GM21619 (cell line): ENCODE measurements around the gene SELENOT.

Experiments
- ATAC-seq: cut with Tn5 transposase; IDR thresholded peaks from one replicate; pipeline ENCODE4 v1.9.1; 2021; ENCODE audit not compliant: unreplicated experiment

Gene SELENOT

DNA sequence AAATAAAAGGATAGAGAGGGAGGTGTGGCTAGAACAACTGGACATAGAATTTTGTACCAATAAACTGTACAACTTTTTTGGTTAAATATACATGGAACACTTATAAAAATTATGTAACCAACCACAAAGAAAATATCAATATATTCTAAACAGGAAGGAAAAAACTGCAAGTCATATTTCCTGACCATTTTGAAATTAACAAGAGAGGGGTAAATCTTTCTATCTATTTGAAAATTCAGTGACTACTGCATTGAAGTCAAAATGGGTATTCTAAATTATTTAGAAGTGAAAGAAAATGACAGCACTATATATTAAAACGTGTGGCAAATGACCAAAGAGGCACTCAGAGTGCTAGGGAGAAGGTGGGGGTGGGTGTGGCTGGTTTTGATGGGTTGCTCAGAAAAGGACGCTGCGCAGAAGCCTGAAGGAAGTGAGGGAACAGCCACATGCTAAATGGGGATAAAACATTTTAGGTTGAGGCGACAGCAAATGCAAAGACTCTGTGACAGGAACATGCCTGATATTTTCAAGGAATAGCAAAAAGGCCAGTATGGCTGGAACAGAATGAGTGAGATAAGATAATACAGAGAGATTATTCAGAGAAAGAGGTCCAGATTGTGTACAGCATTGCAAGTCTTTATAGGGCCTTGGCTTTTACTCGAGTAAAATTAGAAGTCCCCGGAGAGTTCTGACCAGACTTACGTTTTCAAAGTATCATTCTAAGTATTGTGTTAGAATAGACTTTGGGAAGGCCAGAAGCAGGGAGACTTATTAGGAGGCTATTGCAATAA is 59.5 kb downstream of the SELENOT start:
- ATAC-seq: no peak

DNA sequence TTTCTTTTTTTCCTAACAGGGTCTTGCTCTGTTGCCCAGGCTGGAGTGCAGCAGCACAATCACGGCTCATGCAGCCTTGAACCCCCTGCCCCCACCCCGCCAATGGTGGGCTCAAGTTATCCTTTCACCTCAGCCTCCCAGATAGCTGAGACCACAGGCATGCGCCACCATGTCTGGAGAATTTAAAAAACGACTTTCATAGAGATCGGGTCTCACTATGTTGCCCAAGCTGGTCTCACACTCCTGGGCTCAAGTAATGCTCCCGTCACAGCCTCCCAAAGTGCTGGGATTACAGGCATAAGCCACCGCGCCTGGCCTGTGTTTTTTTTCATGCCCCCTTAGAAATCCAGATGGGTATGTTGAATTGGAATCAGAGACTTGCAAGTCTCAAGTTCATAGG is 60.3 kb downstream of the SELENOT start:
- no peak for ATAC-seq

DNA sequence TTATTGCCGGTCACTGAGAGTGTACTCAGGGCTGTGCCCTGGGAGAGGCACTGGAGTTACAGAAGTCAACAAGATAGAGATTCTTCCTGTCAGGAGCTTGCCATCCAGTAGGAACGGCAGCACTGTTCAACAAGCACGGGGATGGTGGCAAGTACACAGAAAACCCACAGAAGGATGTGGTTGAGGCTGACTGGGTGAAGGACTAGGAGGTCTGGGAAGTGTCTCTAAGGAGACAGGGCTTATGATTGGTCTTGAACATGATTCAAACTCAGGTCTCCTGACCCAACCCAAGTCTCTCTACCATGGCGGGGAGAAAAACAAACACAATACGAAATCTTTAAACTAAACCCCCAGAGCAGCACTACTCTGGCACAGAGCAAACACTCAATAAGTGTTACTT is 63.0 kb downstream of the SELENOT start:
- ATAC-seq: no peak

DNA sequence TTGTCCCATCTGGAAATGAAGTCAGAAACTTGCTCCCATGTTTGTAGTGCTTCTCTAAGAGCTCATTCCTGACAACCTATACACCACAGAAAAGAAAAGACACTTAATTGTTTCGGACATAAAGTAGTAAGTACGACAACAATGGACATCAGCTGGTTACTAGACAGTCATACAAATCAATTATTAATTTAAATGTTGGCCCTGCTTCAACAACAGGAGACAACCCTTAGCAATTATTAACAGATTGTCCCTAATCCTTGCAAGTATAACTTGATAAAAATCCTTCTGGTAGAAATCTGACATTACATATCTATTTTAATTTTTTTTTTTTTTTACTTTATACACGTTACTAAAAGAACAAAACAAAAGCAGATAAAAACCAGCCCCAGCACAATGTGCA is 70.8 kb downstream of the SELENOT start:
- no peak for ATAC-seq

DNA sequence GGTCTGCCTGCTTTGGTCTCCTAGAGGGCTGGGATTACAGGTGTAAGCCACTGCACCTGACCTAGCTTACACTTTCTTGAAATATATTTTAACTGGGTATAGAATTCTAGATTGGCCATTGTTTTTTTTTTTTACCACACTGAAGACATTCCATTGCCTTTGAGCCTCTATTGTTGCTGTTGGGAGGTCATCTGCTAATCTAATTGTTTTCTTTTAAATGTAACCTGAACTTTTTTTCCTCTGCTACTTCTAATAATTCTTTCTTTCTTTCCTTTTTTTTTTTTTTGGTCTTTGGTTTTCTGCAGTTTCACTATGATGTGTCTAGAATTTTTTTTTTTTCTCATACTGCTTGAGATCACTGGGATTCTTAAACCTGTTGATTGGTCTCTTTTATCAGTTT is 72.5 kb downstream of the SELENOT start:
- ATAC-seq: no peak
